SH-SY5Y (cell line): ENCODE measurements around the gene PTGER4.

Source experiments
- GATA2 ChIP-seq: IDR thresholded peaks from 2 replicates; pipeline ENCODE4 v1.6.1; 2011; ENCODE audit warnings: mild to moderate bottlenecking, low read depth, low read length
- GATA3 ChIP-seq: IDR thresholded peaks from 2 replicates; pipeline ENCODE4 v1.6.1; 2011; ENCODE audit warnings: low read depth, mild to moderate bottlenecking, low read length, moderate library complexity

- TF ChIP-seq GATA2, result no peak
- TF ChIP-seq GATA3, result no peak
Observed at GRCh38 chr5:40678026-40678425, 1.7 kb upstream of the PTGER4 start.
